Natural killer cell (primary cell): ENCODE measurements around the gene JSRP1. TPM values are rescaled to one million over a fixed set of nuclear protein-coding genes. Genes with fewer than 3 reads are reported as not detected.

Experiments used
- ATAC-seq, 3 donors: fragments of 150-1000 bp in 2 of 3; fragments of 200-7000 bp in 1 of 3; cut with Tn5 transposase; 1 replicate in 1 of 3; 2 replicates in 2 of 3; pipeline ENCODE4 v1.10.0; 2021; ENCODE audit warnings: mild to moderate bottlenecking in 2 of 3, moderate library complexity in 2 of 3
- DNase-seq, 2 donors: peaks; one replicate each; pipeline versions ENCODE4 v3.0.0 to v3.0.0-alpha.2; 2013 to 2021; ENCODE audit warnings: mixed read lengths in 1 of 2
- H3K27ac ChIP-seq: one replicate; pipeline ENCODE4 v1.5.1; 2013; ENCODE audit warnings: mild to moderate bottlenecking, low read length
- H3K27me3 ChIP-seq: one replicate; pipeline ENCODE4 v1.6.1; 2013; ENCODE audit warnings: low read length; ENCODE audit not compliant: control insufficient read depth, insufficient read depth
- H3K36me3 ChIP-seq: one replicate; pipeline ENCODE4 v1.6.1; 2013; ENCODE audit warnings: low read length; ENCODE audit not compliant: control insufficient read depth, insufficient read depth
- H3K4me1 ChIP-seq: one replicate; pipeline ENCODE4 v1.6.1; 2013; ENCODE audit warnings: low read length; ENCODE audit not compliant: control insufficient read depth, insufficient read depth
- H3K4me3 ChIP-seq: one replicate; pipeline ENCODE4 v1.5.1; 2013; ENCODE audit warnings: low read length
- H3K9me3 ChIP-seq: one replicate; pipeline ENCODE4 v1.6.1; 2013; ENCODE audit warnings: low read length; ENCODE audit not compliant: control insufficient read depth, insufficient read depth
- H3K27ac Mint-ChIP-seq, 2 donors: one replicate each; pipeline ENCODE4 v1.8.0; 2022; ENCODE audit warnings: mild to moderate bottlenecking in 2 of 2, mixed read lengths in 2 of 2, moderate library complexity in 1 of 2
- H3K27me3 Mint-ChIP-seq, 2 donors: one replicate each; pipeline ENCODE4 v1.8.0; 2022; ENCODE audit warnings: low read depth in 2 of 2, mixed read lengths in 2 of 2
- H3K36me3 Mint-ChIP-seq: one replicate; pipeline ENCODE4 v1.8.0; 2022; ENCODE audit warnings: mixed read lengths
- H3K4me1 Mint-ChIP-seq, 2 donors: one replicate each; pipeline ENCODE4 v1.8.0; 2022; ENCODE audit warnings: mixed read lengths in 2 of 2
- H3K4me3 Mint-ChIP-seq: one replicate; pipeline ENCODE4 v1.8.0; 2022; ENCODE audit warnings: mild to moderate bottlenecking, moderate library complexity, mixed read lengths
- H3K9me3 Mint-ChIP-seq, 2 donors: one replicate each; pipeline ENCODE4 v1.8.0; 2022; ENCODE audit warnings: mixed read lengths in 2 of 2
- WGBS: methylation state at CpG from one replicate; pipeline ENCODE4 v1.1.7; 2013; ENCODE audit warnings: missing lambda C conversion rate; ENCODE audit not compliant: insufficient coverage; 5-methylcytosine and 5-hydroxymethylcytosine counted together
- intact Hi-C: fragments of 100-400 bp; cut with micrococcal nuclease; formaldehyde crosslinking; loops from one replicate; pipeline ENCODE4 v1.14.2; 2022
- total RNA-seq, 4 donors: library from RNA; stranded (reverse); fragments of 120-200 nt in 1 of 4; gene quantifications; one replicate each; pipeline versions ENCODE4 v1.2.3 to v1.2.4, GENCODE V29; 2013 to 2022
- TF ChIP-seq, protein P1 (sequence below): fragments of 200-600 bp; IDR thresholded peaks from one replicate; pipeline ENCODE4 v1.8.0; 2022; ENCODE audit warnings: antibody characterized with exemption

Gene JSRP1
- total RNA-seq, 3 donors from 2014 or later (not counting 1 experiment from before 2014, with no cell fraction given) = 0.82 to 2.0 TPM; not detected in 1

DNA sequence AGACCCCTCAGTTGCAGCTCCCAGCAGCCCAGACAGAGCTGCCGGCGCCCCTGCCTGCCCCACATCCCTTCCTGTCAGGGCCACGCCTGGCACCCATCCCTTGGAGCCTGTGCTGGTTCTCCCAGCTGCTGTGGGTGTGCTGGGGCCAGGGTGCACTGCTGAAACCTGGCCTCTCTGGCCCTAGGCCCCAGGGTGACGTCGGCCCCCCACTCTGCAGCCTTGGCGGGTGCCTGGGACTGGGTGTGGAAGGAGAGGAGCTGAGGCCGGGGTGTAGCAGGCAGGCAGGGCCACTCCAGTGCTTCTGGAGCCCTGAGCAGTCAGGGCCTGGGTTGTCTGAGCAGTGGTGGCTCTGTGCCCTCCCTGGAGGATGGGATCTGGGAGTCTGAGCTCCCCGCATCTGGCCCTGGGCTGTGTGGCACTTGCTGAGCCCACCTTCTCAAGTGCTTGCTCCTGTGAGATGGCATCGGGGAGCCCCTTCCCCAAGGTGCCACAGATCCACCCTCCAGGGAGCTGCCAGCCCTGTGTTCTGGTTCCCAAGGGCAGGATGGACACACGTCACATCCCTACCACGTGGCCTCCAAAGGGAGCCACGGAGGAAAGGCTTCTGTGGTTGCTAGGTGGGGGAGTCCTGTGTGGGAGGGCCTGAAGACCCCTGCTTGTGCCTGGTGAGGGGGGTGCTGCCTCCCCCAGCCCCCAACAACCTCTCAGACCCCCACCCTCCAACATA lies 25.2 kb downstream of the JSRP1 start:
- no peaks in the 10 kb centered on the region for H3K36me3 Mint-ChIP-seq
- no peak overlapping the region for H3K27ac ChIP-seq
- 92% methylated on average over 11 of the region's 12 CpGs for WGBS
- H3K9me3 ChIP-seq = no peaks in the 10 kb centered on the region
- no peaks in the 10 kb centered on the region for H3K27me3 ChIP-seq
- no peak for ATAC-seq
- H3K27ac Mint-ChIP-seq = peak overlapping the region in 1 of 2 donors; percentile 24
- H3K9me3 Mint-ChIP-seq = no peaks in the 10 kb centered on the region
- peaks cover 5 to 18% of the 10 kb centered on the region in 2 donors for H3K4me1 Mint-ChIP-seq
- TF ChIP-seq, protein P1, sequence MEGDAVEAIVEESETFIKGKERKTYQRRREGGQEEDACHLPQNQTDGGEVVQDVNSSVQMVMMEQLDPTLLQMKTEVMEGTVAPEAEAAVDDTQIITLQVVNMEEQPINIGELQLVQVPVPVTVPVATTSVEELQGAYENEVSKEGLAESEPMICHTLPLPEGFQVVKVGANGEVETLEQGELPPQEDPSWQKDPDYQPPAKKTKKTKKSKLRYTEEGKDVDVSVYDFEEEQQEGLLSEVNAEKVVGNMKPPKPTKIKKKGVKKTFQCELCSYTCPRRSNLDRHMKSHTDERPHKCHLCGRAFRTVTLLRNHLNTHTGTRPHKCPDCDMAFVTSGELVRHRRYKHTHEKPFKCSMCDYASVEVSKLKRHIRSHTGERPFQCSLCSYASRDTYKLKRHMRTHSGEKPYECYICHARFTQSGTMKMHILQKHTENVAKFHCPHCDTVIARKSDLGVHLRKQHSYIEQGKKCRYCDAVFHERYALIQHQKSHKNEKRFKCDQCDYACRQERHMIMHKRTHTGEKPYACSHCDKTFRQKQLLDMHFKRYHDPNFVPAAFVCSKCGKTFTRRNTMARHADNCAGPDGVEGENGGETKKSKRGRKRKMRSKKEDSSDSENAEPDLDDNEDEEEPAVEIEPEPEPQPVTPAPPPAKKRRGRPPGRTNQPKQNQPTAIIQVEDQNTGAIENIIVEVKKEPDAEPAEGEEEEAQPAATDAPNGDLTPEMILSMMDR = no peak
- H3K4me3 ChIP-seq = no peak overlapping the region
- no peak for DNase-seq
- H3K36me3 ChIP-seq = peaks cover 38% of the 10 kb centered on the region
- H3K4me3 Mint-ChIP-seq = no peak overlapping the region
- H3K4me1 ChIP-seq = peaks cover 21% of the 10 kb centered on the region
- no peaks in the 10 kb centered on the region for H3K27me3 Mint-ChIP-seq
- intact Hi-C loops = loop anchor here (10.0 kb wide), 1 partner anchor 76 kb away; the partner anchor contains the start of gene AP3D1

GRCh38 chr19:2230033-2230531 lies 26.1 kb downstream of the JSRP1 start:
- Mint-ChIP-seq H3K4me3 (peak overlapping the region; percentile 45), H3K9me3 (no peaks in the 10 kb centered on the region), H3K27ac (peak overlapping the region in 1 of 2 donors; percentile 24), H3K4me1 (peaks cover under 1 to 13% of the 10 kb centered on the region in 2 donors), H3K27me3 (no peaks in the 10 kb centered on the region), H3K36me3 (no peaks in the 10 kb centered on the region)
- WGBS = 97% methylated on average over 43 of the region's 43 CpGs
- Histone ChIP-seq H3K36me3 (peaks cover 45% of the 10 kb centered on the region), H3K27me3 (no peaks in the 10 kb centered on the region), H3K9me3 (no peaks in the 10 kb centered on the region), H3K4me1 (peaks cover 16% of the 10 kb centered on the region), H3K27ac (no peak overlapping the region), H3K4me3 (no peak overlapping the region)
- TF ChIP-seq, protein P1 = no peak
- DNase-seq = no peak
- intact Hi-C loops = loop anchor here (10.0 kb wide), 1 partner anchor 75 kb away; the partner anchor contains the start of gene AP3D1
- ATAC-seq = no peak

DNA sequence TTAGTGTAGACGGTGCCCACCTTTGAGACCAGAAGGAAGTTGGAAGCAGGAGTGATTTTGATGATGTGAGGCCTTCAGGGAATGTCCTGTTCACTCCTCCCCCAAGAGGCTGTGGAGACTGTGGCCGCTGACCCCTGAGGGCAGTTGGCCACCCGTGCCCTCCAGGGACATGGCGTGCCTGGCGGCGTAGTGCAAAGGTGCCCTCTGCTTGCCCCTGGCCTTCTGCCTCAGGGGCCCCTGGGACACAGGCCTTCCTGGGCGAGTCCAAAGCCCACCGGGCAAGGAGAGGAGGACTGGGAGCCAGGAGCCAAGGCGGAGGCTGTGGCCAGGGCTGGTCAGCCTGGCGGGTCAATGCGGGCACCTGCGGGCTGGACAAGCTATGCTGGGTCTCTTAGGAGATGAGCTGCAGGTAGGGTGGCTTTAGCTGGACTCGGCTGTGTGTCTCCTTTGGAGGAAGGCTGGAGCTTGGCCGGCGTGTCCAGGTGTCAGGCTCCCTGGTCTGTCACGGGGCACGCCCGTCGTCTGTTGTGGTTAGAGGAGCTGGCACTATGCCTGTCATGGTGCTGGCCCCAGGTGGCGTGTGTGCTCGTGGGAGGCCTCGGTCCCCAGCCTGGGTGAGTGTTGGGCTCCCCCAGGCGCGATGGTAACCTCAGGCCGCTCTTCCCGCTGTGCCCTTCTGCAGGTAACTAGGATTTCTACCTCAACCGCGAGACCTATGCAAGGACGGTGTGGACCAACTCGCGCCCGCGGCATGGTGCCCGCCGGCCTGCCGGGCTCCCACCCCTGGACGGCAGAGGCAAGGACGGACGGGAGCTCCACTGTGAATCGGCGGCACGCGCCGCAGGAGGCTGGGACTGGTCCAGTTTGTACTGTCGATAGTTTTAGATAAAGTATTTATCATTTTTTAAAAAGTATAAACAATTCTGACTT lies 26.8 kb downstream of the JSRP1 start:
- Mint-ChIP-seq H3K4me3 (no peak overlapping the region), H3K27ac (no peak overlapping the region), H3K36me3 (no peaks in the 10 kb centered on the region), H3K27me3 (no peaks in the 10 kb centered on the region), H3K4me1 (peaks cover 0 to 9% of the 10 kb centered on the region in 2 donors), H3K9me3 (no peaks in the 10 kb centered on the region)
- no peak overlapping the region for H3K4me3 ChIP-seq
- 91% methylated on average over 39 of the region's 45 CpGs for WGBS
- peaks cover 9% of the 10 kb centered on the region for H3K4me1 ChIP-seq
- DNase-seq = no peak
- ATAC-seq = no peak
- no peak overlapping the region for H3K27ac ChIP-seq
- no peaks in the 10 kb centered on the region for H3K27me3 ChIP-seq
- H3K36me3 ChIP-seq = peaks cover 49% of the 10 kb centered on the region
- no peaks in the 10 kb centered on the region for H3K9me3 ChIP-seq
- TF ChIP-seq, protein P1 = no peak
- intact Hi-C loops = loop anchor here (10.0 kb wide), 1 partner anchor 75 kb away; the partner anchor contains the start of gene AP3D1
